HG03045 (cell line): ENCODE results near the gene LDLRAP1.

Source experiments
- ATAC-seq: cut with Tn5 transposase; IDR thresholded peaks from one replicate; pipeline ENCODE4 v1.9.1; 2021; ENCODE audit warnings: mild to moderate bottlenecking, moderate library complexity; ENCODE audit not compliant: unreplicated experiment

The LDLRAP1 gene

GRCh38 chr1:25562101-25562927 lies 18.9 kb downstream of the LDLRAP1 start:
- no peak for ATAC-seq

GRCh38 chr1:25562928-25563283 lies 19.5 kb downstream of the LDLRAP1 start:
- no peak for ATAC-seq

GRCh38 chr1:25563330-25564215 lies 20.2 kb downstream of the LDLRAP1 start:
- no peak for ATAC-seq

- ATAC-seq: no peak
Measured at GRCh38 chr1:25564777-25565574, 21.6 kb downstream of the LDLRAP1 start.

GRCh38 chr1:25565626-25566025 lies 22.2 kb downstream of the LDLRAP1 start:
- no peak for ATAC-seq

GRCh38 chr1:25566176-25566729 lies 22.8 kb downstream of the LDLRAP1 start:
- no peak for ATAC-seq

GRCh38 chr1:25566730-25567341 lies 23.4 kb downstream of the LDLRAP1 start:
- no peak for ATAC-seq

GRCh38 chr1:25567710-25568089 lies 24.3 kb downstream of the LDLRAP1 start:
- no peak for ATAC-seq

- no peak for ATAC-seq
Measured at GRCh38 chr1:25568090-25568833, 24.9 kb downstream of the LDLRAP1 start.

- ATAC-seq: no peak
Measured at GRCh38 chr1:25568834-25569596, 25.6 kb downstream of the LDLRAP1 start.

- no peak for ATAC-seq
Measured at GRCh38 chr1:25569597-25570396, 26.4 kb downstream of the LDLRAP1 start.

GRCh38 chr1:25570798-25571521 lies 27.6 kb downstream of the LDLRAP1 start:
- ATAC-seq: no peak

GRCh38 chr1:25571522-25571970 lies 28.1 kb downstream of the LDLRAP1 start:
- ATAC-seq: no peak

GRCh38 chr1:25572107-25572506 lies 28.7 kb downstream of the LDLRAP1 start:
- no peak for ATAC-seq

- ATAC-seq: no peak
Measured at GRCh38 chr1:25572708-25573590, 29.5 kb downstream of the LDLRAP1 start.

GRCh38 chr1:25573591-25573930 lies 30.2 kb downstream of the LDLRAP1 start:
- no peak for ATAC-seq

GRCh38 chr1:25573961-25574360 lies 30.6 kb downstream of the LDLRAP1 start:
- no peak for ATAC-seq
